Calu3 (cell line): ENCODE data around the gene RET. TPM values are rescaled to one million over a fixed set of nuclear protein-coding genes. Genes with fewer than 3 reads are reported as not detected.

Experiments used
- BruUV-seq: library from RNA; stranded (reverse); fragments of 400-500 nt; replicated peaks from 2 replicates; lab custom pipeline; 2021; lab: Mats Ljungman, UMichigan
- CTCF ChIA-PET: fragments of 300-600 bp; sonication (Branson Sonifier 250); formaldehyde crosslinking; loops from one replicate; lab custom pipeline; 2022; ENCODE audit warnings: antibody characterized with exemption; lab: Charles Lee
- DNase-seq: peaks from one replicate; pipeline ENCODE4 v3.0.0; 2022
- H3K27ac Mint-ChIP-seq: one replicate; pipeline ENCODE4 v1.8.0; 2022; ENCODE audit warnings: mixed read lengths; ENCODE audit not compliant: unreplicated experiment
- H3K27me3 Mint-ChIP-seq: one replicate; pipeline ENCODE4 v1.8.0; 2022; ENCODE audit warnings: mixed read lengths; ENCODE audit not compliant: unreplicated experiment
- H3K36me3 Mint-ChIP-seq: one replicate; pipeline ENCODE4 v1.8.0; 2022; ENCODE audit warnings: mild to moderate bottlenecking, moderate library complexity, mixed read lengths; ENCODE audit not compliant: insufficient read depth, unreplicated experiment
- H3K4me1 Mint-ChIP-seq: one replicate; pipeline ENCODE4 v1.8.0; 2022; ENCODE audit warnings: mild to moderate bottlenecking, low read depth, mixed read lengths; ENCODE audit not compliant: unreplicated experiment
- H3K4me3 Mint-ChIP-seq: one replicate; pipeline ENCODE4 v1.8.0; 2022; ENCODE audit warnings: mild to moderate bottlenecking, low read depth, moderate library complexity, mixed read lengths; ENCODE audit not compliant: unreplicated experiment
- H3K9me3 Mint-ChIP-seq: one replicate; pipeline ENCODE4 v1.8.0; 2022; ENCODE audit warnings: low read depth, mixed read lengths; ENCODE audit not compliant: unreplicated experiment
- CTCF ChIP-seq: fragments of 200-600 bp; IDR thresholded peaks from one replicate; pipeline ENCODE4 v1.8.0; 2022; ENCODE audit warnings: antibody characterized with exemption; ENCODE audit not compliant: unreplicated experiment
- intact Hi-C: fragments of 100-400 bp; cut with micrococcal nuclease; formaldehyde crosslinking; loops from one replicate; pipeline ENCODE4 v1.10.0; 2022; ENCODE audit not compliant: unreplicated experiment
- total RNA-seq: library from RNA; stranded (reverse); gene quantifications from 2 replicates; pipeline ENCODE4 v1.2.3, GENCODE V29; 2022

The RET gene
- total RNA-seq, 1 experiment from 2014 or later = not detected

- CTCF ChIA-PET = no interaction called here
- TF ChIP-seq CTCF = no peak
- Mint-ChIP-seq H3K36me3 (no peaks in the 10 kb centered on the region), H3K27me3 (peaks cover 46% of the 10 kb centered on the region), H3K27ac (no peak overlapping the region), H3K4me3 (no peak overlapping the region), H3K4me1 (no peaks in the 10 kb centered on the region), H3K9me3 (no peaks in the 10 kb centered on the region)
- DNase-seq = no peak
- intact Hi-C loops = no loop called here
- no TSS peak for BruUV-seq
These were observed 42.0 kb downstream of the RET start for GRCh38 chr10:43118631-43119415.

- Mint-ChIP-seq H3K27ac (no peak overlapping the region), H3K9me3 (no peaks in the 10 kb centered on the region), H3K4me1 (no peaks in the 10 kb centered on the region), H3K36me3 (no peaks in the 10 kb centered on the region), H3K4me3 (no peak overlapping the region), H3K27me3 (peaks cover 53% of the 10 kb centered on the region)
- intact Hi-C loops = no loop called here
- CTCF ChIA-PET = interaction anchor here (1.1 kb wide), 1 partner anchor 17 kb away, joined by 5 read pairs; no protein-coding TSS in a partner anchor
- BruUV-seq = no TSS peak
- DNase-seq = no peak
- no peak for TF ChIP-seq CTCF
These were observed 42.7 kb downstream of the RET start for GRCh38 chr10:43119416-43120115.

- peaks cover 61% of the 10 kb centered on the region for H3K27me3 Mint-ChIP-seq
- H3K9me3 Mint-ChIP-seq = no peaks in the 10 kb centered on the region
- H3K4me3 Mint-ChIP-seq = no peak overlapping the region
- H3K36me3 Mint-ChIP-seq = no peaks in the 10 kb centered on the region
- intact Hi-C loops = no loop called here
- CTCF ChIA-PET = interaction anchor here (0.6 to 1.1 kb wide), 3 partner anchors 9 to 212 kb away, joined by 3 to 5 read pairs (median 4); no protein-coding TSS in a partner anchor
- H3K4me1 Mint-ChIP-seq = no peaks in the 10 kb centered on the region
- BruUV-seq = no TSS peak
- no peak for DNase-seq
- TF ChIP-seq CTCF = no peak
- H3K27ac Mint-ChIP-seq = no peak overlapping the region
These were observed 43.5 kb downstream of the RET start for GRCh38 chr10:43120116-43120928.

- CTCF ChIA-PET = interaction anchor here (1.0 to 1.1 kb wide), 2 partner anchors 10 to 18 kb away, joined by 4 to 5 read pairs; no protein-coding TSS in a partner anchor
- H3K27me3 Mint-ChIP-seq = peaks cover 67% of the 10 kb centered on the region
- no peak overlapping the region for H3K4me3 Mint-ChIP-seq
- BruUV-seq = no TSS peak
- H3K9me3 Mint-ChIP-seq = no peaks in the 10 kb centered on the region
- intact Hi-C loops = no loop called here
- H3K27ac Mint-ChIP-seq = no peak overlapping the region
- DNase-seq = no peak
- no peaks in the 10 kb centered on the region for H3K36me3 Mint-ChIP-seq
- TF ChIP-seq CTCF = no peak
- no peaks in the 10 kb centered on the region for H3K4me1 Mint-ChIP-seq
These were observed 44.1 kb downstream of the RET start for GRCh38 chr10:43120929-43121314.
